HepG2 (cell line): ENCODE data around the gene WWTR1. TPM values are rescaled to one million over a fixed set of nuclear protein-coding genes. Genes with fewer than 3 reads are reported as not detected.
A peak's percentile ranks its signal among the peaks of the same experiment; 100 is the strongest.

ENCODE experiments used
- ADNP ChIP-seq: sonication (generic); formaldehyde crosslinking; IDR thresholded peaks from 2 replicates; pipeline ENCODE4 v1.4.0; 2020; ENCODE audit warnings: missing genetic modification reagents
- AGO1 ChIP-seq: fragments of 200-400 bp; formaldehyde crosslinking; IDR thresholded peaks from 2 replicates; pipeline ENCODE4 v1.6.1; 2017; ENCODE audit warnings: mild to moderate bottlenecking, low read depth, low read length, moderate library complexity; ENCODE audit not compliant: poor library complexity, severe bottlenecking
- BORCS8-MEF2B ChIP-seq: sonication (generic); formaldehyde crosslinking; IDR thresholded peaks from 2 replicates; pipeline ENCODE4 v1.8.0; 2022; ENCODE audit warnings: mild to moderate bottlenecking, missing genetic modification reagents
- CEBPB ChIP-seq: IDR thresholded peaks from 2 replicates; pipeline ENCODE4 v1.6.1; 2011; ENCODE audit warnings: low read depth, low read length, improper control_type of control experiment, borderline replicate concordance
- DNMT3B ChIP-seq: conservative IDR thresholded peaks from 2 replicates; pipeline ENCODE4 v1.6.1; 2016; ENCODE audit warnings: missing biosample characterization, control low read depth
- HIVEP1 ChIP-seq: sonication (generic); formaldehyde crosslinking; IDR thresholded peaks from 2 replicates; pipeline ENCODE4 v1.4.0; 2020; ENCODE audit warnings: mild to moderate bottlenecking, missing genetic modification reagents
- ISX ChIP-seq: sonication (generic); formaldehyde crosslinking; conservative IDR thresholded peaks from 2 replicates; pipeline ENCODE4 v1.5.0; 2020; ENCODE audit warnings: missing genetic modification reagents
- MIER2 ChIP-seq: IDR thresholded peaks from 2 replicates; pipeline ENCODE4 v1.6.1; 2016; ENCODE audit warnings: missing biosample characterization, missing genetic modification reagents
- NCOA1 ChIP-seq: sonication (generic); formaldehyde crosslinking; IDR thresholded peaks from 2 replicates; pipeline ENCODE4 v1.9.0; 2021; ENCODE audit warnings: missing genetic modification reagents
- RFX5 ChIP-seq: IDR thresholded peaks from 2 replicates; pipeline ENCODE4 v1.6.1; 2011; ENCODE audit warnings: low read depth, low read length, improper control_type of control experiment
- SP4 ChIP-seq: sonication (generic); formaldehyde crosslinking; IDR thresholded peaks from 2 replicates; pipeline ENCODE4 v1.8.1; 2023; ENCODE audit warnings: mild to moderate bottlenecking, missing genetic modification reagents
- TEF ChIP-seq: sonication (generic); formaldehyde crosslinking; IDR thresholded peaks from 2 replicates; pipeline ENCODE4 v1.5.0; 2020; ENCODE audit warnings: missing genetic modification reagents
- TIGD3 ChIP-seq: sonication (generic); formaldehyde crosslinking; IDR thresholded peaks from 2 replicates; pipeline ENCODE4 v1.5.1; 2020; ENCODE audit warnings: mild to moderate bottlenecking, missing genetic modification reagents, borderline replicate concordance
- TMF1 ChIP-seq: sonication (generic); formaldehyde crosslinking; IDR thresholded peaks from 2 replicates; pipeline ENCODE4 v1.8.1; 2022; ENCODE audit warnings: low read depth, missing genetic modification reagents
- ZBTB43 ChIP-seq: sonication (generic); formaldehyde crosslinking; conservative IDR thresholded peaks from 2 replicates; pipeline ENCODE4 v1.4.0; 2020; ENCODE audit warnings: missing genetic modification reagents
- ZFP82 ChIP-seq: sonication (generic); formaldehyde crosslinking; IDR thresholded peaks from 2 replicates; pipeline ENCODE4 v1.5.1; 2020; ENCODE audit warnings: mild to moderate bottlenecking, missing genetic modification reagents, borderline replicate concordance
- ZFP91 ChIP-seq: sonication (generic); formaldehyde crosslinking; IDR thresholded peaks from 2 replicates; pipeline ENCODE4 v1.9.0; 2022; ENCODE audit warnings: missing genetic modification reagents, mild to moderate bottlenecking, borderline replicate concordance
- ZNF224 ChIP-seq: sonication (generic); formaldehyde crosslinking; IDR thresholded peaks from 2 replicates; pipeline ENCODE4 v1.5.0; 2020; ENCODE audit warnings: mild to moderate bottlenecking, missing genetic modification reagents
- ZNF326 ChIP-seq: sonication (generic); formaldehyde crosslinking; IDR thresholded peaks from 2 replicates; pipeline ENCODE4 v1.4.0; 2020; ENCODE audit warnings: missing genetic modification reagents, borderline replicate concordance
- ZNF350 ChIP-seq: sonication (generic); formaldehyde crosslinking; IDR thresholded peaks from 2 replicates; pipeline ENCODE4 v1.4.0; 2020; ENCODE audit warnings: mild to moderate bottlenecking, low read depth, missing genetic modification reagents, borderline replicate concordance
- ZNF414 ChIP-seq: sonication (generic); formaldehyde crosslinking; IDR thresholded peaks from 2 replicates; pipeline ENCODE4 v1.5.0; 2020; ENCODE audit warnings: missing genetic modification reagents
- ZNF432 ChIP-seq: sonication (generic); formaldehyde crosslinking; IDR thresholded peaks from 2 replicates; pipeline ENCODE4 v1.5.0; 2020; ENCODE audit warnings: missing genetic modification reagents, mild to moderate bottlenecking, borderline replicate concordance
- ZNF616 ChIP-seq: sonication (generic); formaldehyde crosslinking; IDR thresholded peaks from 2 replicates; pipeline ENCODE4 v1.5.0; 2020; ENCODE audit warnings: low read depth, mild to moderate bottlenecking, missing genetic modification reagents
- ZNF652 ChIP-seq: IDR thresholded peaks from 2 replicates; pipeline ENCODE4 v1.6.1; 2016; ENCODE audit warnings: low read depth, borderline replicate concordance
- ZNF883 ChIP-seq: sonication (generic); formaldehyde crosslinking; IDR thresholded peaks from 2 replicates; pipeline ENCODE4 v1.5.1; 2020; ENCODE audit warnings: mild to moderate bottlenecking, missing genetic modification reagents; ENCODE audit errors: not compliant biosample characterization
- ZSCAN25 ChIP-seq: sonication (generic); formaldehyde crosslinking; IDR thresholded peaks from 2 replicates; pipeline ENCODE4 v1.8.0; 2022; ENCODE audit warnings: mild to moderate bottlenecking, missing genetic modification reagents
- polyA plus RNA-seq, 8 experiments: library from polyadenylated mRNA; depleted of rRNA in 3 of 8; stranded (reverse) in 7 of 8; unstranded in 1 of 8; fragments of >200 nt; fragmentation: Illumina TruSeq in 4 of 8; extraction: Trizol in 4 of 8; gene quantifications; 2 replicates each; pipeline versions ENCODE4 v1.2.1 to v1.2.3, GENCODE V29; 2011 to 2016; ENCODE audit warnings: low read depth in 4 of 8, missing spikeins in 1 of 8, mixed read lengths in 1 of 8; ENCODE audit not compliant: insufficient read depth in 1 of 8
- total RNA-seq, 5 experiments: library from RNA; depleted of rRNA; stranded (reverse); fragments of >200 nt; fragmentation: Illumina TruSeq; extraction: Trizol; gene quantifications; 2 replicates each; pipeline ENCODE4 v1.2.3, GENCODE V29; 2016; ENCODE audit warnings: low read depth in 1 of 5

The WWTR1 gene
- total and polyA plus RNA-seq, 2 of the 13 experiments (the other 11 are each of a cell fraction or from before 2014, with no cell fraction given), result 19.7 to 139 TPM

GRCh38 chr3:149480326-149481017 lies 177.4 kb downstream of the WWTR1 start (continued):
- 0 out of 2 replicates have a peak, but pooled peaks have one; percentile 39 for TF ChIP-seq ZFP91 (CRISPR knock-in tag)
- peak; percentile 32; the same call in 1 of the 2 replicates for TF ChIP-seq ZNF350
- no peak for TF ChIP-seq DNMT3B (CRISPR knock-in tag)
- no peak for TF ChIP-seq TEF
- TF ChIP-seq AGO1, result no peak
- no peak for TF ChIP-seq BORCS8-MEF2B (CRISPR knock-in tag)
- TF ChIP-seq ISX, result no peak
- no peak for TF ChIP-seq ZNF883
- no peak for TF ChIP-seq CEBPB
- TF ChIP-seq ZFP82 (CRISPR knock-in tag), result no peak
- no peak for TF ChIP-seq NCOA1 (CRISPR knock-in tag)
- no peak for TF ChIP-seq ADNP (CRISPR knock-in tag)
- no peak for TF ChIP-seq SP4
- no peak for TF ChIP-seq ZNF652 (CRISPR knock-in tag)
- TF ChIP-seq ZSCAN25 (CRISPR knock-in tag), result no peak
- TF ChIP-seq ZNF224 (CRISPR knock-in tag), result no peak
- 0 out of 2 replicates have a peak, but pooled peaks have one; percentile 41 for TF ChIP-seq ZNF414 (CRISPR knock-in tag)
- no peak for TF ChIP-seq ZNF326 (CRISPR knock-in tag)
- no peak for TF ChIP-seq ZNF432 (CRISPR knock-in tag)
- peak; percentile 68; the same call in 1 of the 2 replicates for TF ChIP-seq MIER2 (CRISPR knock-in tag)
- no peak for TF ChIP-seq TMF1 (CRISPR knock-in tag)
- TF ChIP-seq ZBTB43 (CRISPR knock-in tag), result no peak
- TF ChIP-seq RFX5, result no peak
- TF ChIP-seq TIGD3 (CRISPR knock-in tag), result no peak
- TF ChIP-seq ZNF616, result no peak
- no peak for TF ChIP-seq HIVEP1 (CRISPR knock-in tag)
